IMR-90 (cell line): ENCODE results near the gene MFAP3. TPM values are rescaled to one million over a fixed set of nuclear protein-coding genes. Genes with fewer than 3 reads are reported as not detected.

Source experiments
- ATAC-seq: fragments of 200-7000 bp; cut with Tn5 transposase; 2 replicates; pipeline ENCODE4 v1.9.1; 2020; ENCODE audit warnings: low read depth, mild to moderate bottlenecking, moderate library complexity
- BruUV-seq: library from RNA; stranded (reverse); fragments of 400-500 nt; replicated peaks from 2 replicates; lab custom pipeline; 2021; lab: Mats Ljungman, UMichigan
- CTCF ChIA-PET: fragments of 300-600 bp; formaldehyde crosslinking; extraction: SDS; loops from one replicate; lab custom pipeline; 2021; ENCODE audit warnings: antibody characterized with exemption; lab: Yijun Ruan, JAX
- POLR2A ChIA-PET: fragments of 300-600 bp; sonication (Branson Sonifier 250); formaldehyde crosslinking; loops from one replicate; lab custom pipeline; 2022; ENCODE audit warnings: antibody characterized with exemption; ENCODE audit not compliant: unreplicated experiment; lab: Charles Lee
- DNase-seq: peaks from one replicate; pipeline ENCODE4 v3.0.0; 2013
- H2AFZ ChIP-seq: replicated peaks from 2 replicates; pipeline ENCODE3; 2013; ENCODE audit warnings: low read length, mild to moderate bottlenecking; ENCODE audit not compliant: poor library complexity
- H2AK5ac ChIP-seq: 2 replicates; pipeline ENCODE4 v1.6.1; 2013; ENCODE audit warnings: low read depth, low read length, inconsistent platforms
- H2AK9ac ChIP-seq: replicated peaks from 2 replicates; pipeline ENCODE3; 2013; ENCODE audit warnings: mild to moderate bottlenecking, low read depth, low read length, moderate library complexity; ENCODE audit not compliant: poor library complexity
- H2BK120ac ChIP-seq: 2 replicates; pipeline ENCODE4 v1.6.1; 2013; ENCODE audit warnings: low read depth, low read length, inconsistent platforms
- H2BK15ac ChIP-seq: 3 replicates; pipeline ENCODE4 v1.6.1; 2013; ENCODE audit warnings: low read depth, low read length, inconsistent platforms
- H2BK20ac ChIP-seq: 2 replicates; pipeline ENCODE4 v1.6.1; 2013; ENCODE audit warnings: low read depth, mild to moderate bottlenecking, inconsistent platforms, low read length, moderate library complexity
- H2BK5ac ChIP-seq: 2 replicates; pipeline ENCODE4 v1.6.1; 2013; ENCODE audit warnings: mild to moderate bottlenecking, low read depth, low read length, inconsistent platforms; ENCODE audit not compliant: poor library complexity, severe bottlenecking
- H3K14ac ChIP-seq: replicated peaks from 2 replicates; pipeline ENCODE4 v1.6.1; 2013; ENCODE audit warnings: low read depth, low read length, inconsistent platforms
- H3K18ac ChIP-seq: 2 replicates; pipeline ENCODE4 v1.6.1; 2013; ENCODE audit warnings: low read depth, low read length, control low read depth
- H3K23ac ChIP-seq: 2 replicates; pipeline ENCODE4 v1.6.1; 2013; ENCODE audit warnings: low read depth, low read length, inconsistent platforms
- H3K27ac ChIP-seq: 2 replicates; pipeline ENCODE4 v1.5.1; 2013; ENCODE audit warnings: mild to moderate bottlenecking, control low read depth, low read length; ENCODE audit not compliant: insufficient read depth
- H3K27me3 ChIP-seq: 2 replicates; pipeline ENCODE4 v1.6.1; 2013; ENCODE audit warnings: low read length; ENCODE audit not compliant: control insufficient read depth, insufficient read depth
- H3K36me3 ChIP-seq: 2 replicates; pipeline ENCODE4 v1.6.1; 2013; ENCODE audit warnings: low read length, mixed read lengths; ENCODE audit not compliant: control insufficient read depth, insufficient read depth
- H3K4ac ChIP-seq: 2 replicates; pipeline ENCODE4 v1.6.1; 2013; ENCODE audit warnings: low read depth, low read length, inconsistent platforms
- H3K4me1 ChIP-seq: 2 replicates; pipeline ENCODE4 v1.6.1; 2013; ENCODE audit warnings: low read length, mixed read lengths; ENCODE audit not compliant: control insufficient read depth, insufficient read depth
- H3K4me2 ChIP-seq: 2 replicates; pipeline ENCODE4 v1.6.1; 2013; ENCODE audit warnings: low read depth, mild to moderate bottlenecking, control low read depth, low read length, moderate library complexity
- H3K4me3 ChIP-seq: 2 replicates; pipeline ENCODE4 v1.5.1; 2013; ENCODE audit warnings: low read depth, mild to moderate bottlenecking, control low read depth, low read length, moderate library complexity; ENCODE audit not compliant: insufficient read depth
- H3K56ac ChIP-seq: 2 replicates; pipeline ENCODE4 v1.6.1; 2013; ENCODE audit warnings: low read length, inconsistent platforms; ENCODE audit not compliant: insufficient read depth; ENCODE audit errors: extremely low read depth
- H3K79me1 ChIP-seq, 2 experiments: 2 replicates each; pipeline ENCODE4 v1.6.1; 2013; ENCODE audit warnings: low read length in 2 of 2, inconsistent platforms in 1 of 2, low read depth in 1 of 2
- H3K9ac ChIP-seq: 2 replicates; pipeline ENCODE4 v1.6.1; 2013; ENCODE audit warnings: low read depth, low read length, control low read depth
- H3K9me1 ChIP-seq: 2 replicates; pipeline ENCODE4 v1.6.1; 2013; ENCODE audit warnings: low read length, inconsistent platforms; ENCODE audit not compliant: insufficient read depth
- H3K9me3 ChIP-seq: 2 replicates; pipeline ENCODE4 v1.6.1; 2013; ENCODE audit warnings: low read length; ENCODE audit not compliant: control insufficient read depth, insufficient read depth
- H4K20me1 ChIP-seq: 2 replicates; pipeline ENCODE4 v1.6.1; 2013; ENCODE audit warnings: low read length, inconsistent platforms; ENCODE audit not compliant: insufficient read depth
- H4K5ac ChIP-seq: 2 replicates; pipeline ENCODE4 v1.6.1; 2013; ENCODE audit warnings: mild to moderate bottlenecking, low read depth, low read length, control low read depth
- H4K8ac ChIP-seq, 2 experiments: 2 replicates each; pipeline ENCODE4 v1.6.1; 2013; ENCODE audit warnings: low read depth in 2 of 2, low read length in 2 of 2, control low read depth in 1 of 2, inconsistent platforms in 1 of 2
- H4K91ac ChIP-seq: 2 replicates; pipeline ENCODE4 v1.6.1; 2013; ENCODE audit warnings: low read depth, low read length, inconsistent platforms; ENCODE audit not compliant: insufficient read depth
- BHLHE40 ChIP-seq: fragments of 150-350 bp; IDR thresholded peaks from 2 replicates; pipeline ENCODE4 v1.6.1; 2016; ENCODE audit warnings: mild to moderate bottlenecking, low read depth, low read length
- CEBPB ChIP-seq: IDR thresholded peaks from 2 replicates; pipeline ENCODE4 v1.6.1; 2012; ENCODE audit warnings: low read depth, low read length, improper control_type of control experiment
- CHD1 ChIP-seq: IDR thresholded peaks from 2 replicates; pipeline ENCODE4 v1.6.1; 2012; ENCODE audit warnings: low read depth, low read length, improper control_type of control experiment
- CTCF ChIP-seq: conservative IDR thresholded peaks from 2 replicates; pipeline ENCODE4 v1.5.1; 2012; ENCODE audit warnings: mild to moderate bottlenecking, low read depth, low read length, improper control_type of control experiment
- ELK1 ChIP-seq: fragments of 150-350 bp; IDR thresholded peaks from 2 replicates; pipeline ENCODE4 v1.6.1; 2016; ENCODE audit warnings: low read depth, mild to moderate bottlenecking, low read length, moderate library complexity, borderline replicate concordance
- FOS ChIP-seq: fragments of 150-350 bp; IDR thresholded peaks from 2 replicates; pipeline ENCODE4 v1.6.1; 2016; ENCODE audit warnings: low read depth, low read length
- MAFK ChIP-seq: IDR thresholded peaks from 2 replicates; pipeline ENCODE4 v1.6.1; 2012; ENCODE audit warnings: low read depth, low read length, improper control_type of control experiment
- MAZ ChIP-seq: IDR thresholded peaks from 2 replicates; pipeline ENCODE4 v1.6.1; 2012; ENCODE audit warnings: low read depth, mild to moderate bottlenecking, low read length, improper control_type of control experiment, moderate library complexity, borderline replicate concordance
- MXI1 ChIP-seq: IDR thresholded peaks from 2 replicates; pipeline ENCODE4 v1.6.1; 2012; ENCODE audit warnings: low read depth, mild to moderate bottlenecking, low read length, moderate library complexity, borderline replicate concordance
- NFE2L2 ChIP-seq: fragments of 150-350 bp; IDR thresholded peaks from 2 replicates; pipeline ENCODE4 v1.6.1; 2016; ENCODE audit warnings: low read depth, mild to moderate bottlenecking, low read length
- POLR2A ChIP-seq: IDR thresholded peaks from 2 replicates; pipeline ENCODE4 v1.6.1; 2012; ENCODE audit warnings: mild to moderate bottlenecking, low read depth, low read length
- RAD21 ChIP-seq: IDR thresholded peaks from 2 replicates; pipeline ENCODE4 v1.6.1; 2012; ENCODE audit warnings: low read length, improper control_type of control experiment
- RCOR1 ChIP-seq: IDR thresholded peaks from 2 replicates; pipeline ENCODE4 v1.6.1; 2012; ENCODE audit warnings: mild to moderate bottlenecking, low read length, improper control_type of control experiment; ENCODE audit not compliant: insufficient replicate concordance
- RFX5 ChIP-seq: IDR thresholded peaks from 2 replicates; pipeline ENCODE4 v1.8.0; 2012; ENCODE audit warnings: low read depth, mild to moderate bottlenecking, low read length, moderate library complexity
- SMC3 ChIP-seq: fragments of 150-350 bp; IDR thresholded peaks from 2 replicates; pipeline ENCODE4 v1.6.1; 2016; ENCODE audit warnings: low read depth, mild to moderate bottlenecking, antibody characterized with exemption, low read length, moderate library complexity
- USF2 ChIP-seq: fragments of 150-350 bp; IDR thresholded peaks from 2 replicates; pipeline ENCODE4 v1.6.1; 2017; ENCODE audit warnings: mild to moderate bottlenecking, antibody characterized with exemption, low read length, low read depth
- WGBS, 2 experiments: methylation state at CpG; one replicate each; pipeline versions ENCODE4 v1.1.5 to v1.1.7; 2013; ENCODE audit warnings: missing lambda C conversion rate in 2 of 2; ENCODE audit not compliant: insufficient read length in 1 of 2; ENCODE audit errors: extremely low coverage in 2 of 2; 5-methylcytosine and 5-hydroxymethylcytosine counted together
- dilution Hi-C: fragments of 300-500 bp; cut with HindIII; formaldehyde crosslinking; loops from one replicate; pipeline ENCODE4 v1.14.3; 2018; ENCODE audit warnings: low sequenced_read_pairs; ENCODE audit not compliant: unreplicated experiment
- in situ Hi-C: fragments of 300-500 bp; cut with MboI; formaldehyde crosslinking; loops from 3 replicates; pipeline ENCODE4 v1.14.3; 2019; ENCODE audit warnings: low sequenced_read_pairs, inconsistent platforms, mixed read lengths
- intact Hi-C: fragments of 100-400 bp; cut with micrococcal nuclease; formaldehyde crosslinking; loops from 2 replicates; pipeline ENCODE4 v1.10.0; 2022
- polyA plus RNA-seq, 3 experiments: library from polyadenylated mRNA; depleted of rRNA; stranded (reverse); fragments of >200 nt; gene quantifications; 2 replicates each; pipeline ENCODE4 v1.2.3, GENCODE V29; 2012; ENCODE audit warnings: low replicate concordance in 1 of 3
- total RNA-seq: library from RNA; depleted of rRNA; stranded (reverse); fragments of >200 nt; gene quantifications from 2 replicates; pipeline ENCODE4 v1.2.3, GENCODE V29; 2012

The MFAP3 gene
- total and polyA plus RNA-seq, 2 of the 4 experiments (the other 2 are of a cell fraction), result 15.2 to 67.0 TPM

GRCh38 chr5:154086146-154086545 lies 47.4 kb downstream of the MFAP3 start:
- BruUV-seq, result no TSS peak
- no peak overlapping the region for H3K4me2 ChIP-seq

More at GRCh38 chr5:154086146-154086545, 47.4 kb downstream of the MFAP3 start:
- Histone ChIP-seq H3K14ac (no peak overlapping the region), H4K91ac (no peak overlapping the region), H2BK15ac (no peak overlapping the region), H3K4me1 (no peaks in the 10 kb centered on the region), H3K79me1 (no peaks in the 10 kb centered on the region), H3K23ac (no peak overlapping the region), H3K56ac (no peak overlapping the region), H3K9me3 (no peaks in the 10 kb centered on the region), H2BK120ac (no peak overlapping the region), H2AFZ (no peak overlapping the region), H4K5ac (no peak overlapping the region), H3K27me3 (peaks cover 18% of the 10 kb centered on the region), H2BK5ac (no peak overlapping the region), H2AK5ac (no peak overlapping the region), H3K4me3 (no peak overlapping the region), H3K36me3 (no peaks in the 10 kb centered on the region), H3K9me1 (no peaks in the 10 kb centered on the region), H3K27ac (no peak overlapping the region), H3K18ac (no peak overlapping the region), H3K9ac (no peak overlapping the region), H2BK20ac (no peak overlapping the region), H3K4ac (no peak overlapping the region), H2AK9ac (no peak overlapping the region), H4K8ac (no peak overlapping the region), H4K20me1 (no peaks in the 10 kb centered on the region)
- no peak for DNase-seq
- intact Hi-C loops, result no loop called here
- no peak for ATAC-seq
- TF ChIP-seq USF2, result no peak
- no peak for TF ChIP-seq CHD1
- TF ChIP-seq RFX5, result no peak
- no peak for TF ChIP-seq CEBPB
- TF ChIP-seq BHLHE40, result no peak
- TF ChIP-seq ELK1, result no peak
- TF ChIP-seq POLR2A, result no peak
- no peak for TF ChIP-seq NFE2L2
- no peak for TF ChIP-seq MAFK
- no peak for TF ChIP-seq FOS
- no peak for TF ChIP-seq RCOR1
- no peak for TF ChIP-seq SMC3
- no peak for TF ChIP-seq CTCF
- TF ChIP-seq RAD21, result no peak
- TF ChIP-seq MAZ, result no peak
- TF ChIP-seq MXI1, result no peak
- POLR2A ChIA-PET, result interaction anchor here (0.6 kb wide), 1 partner anchor 420 kb away, joined by 3 read pairs; no protein-coding TSS in a partner anchor
- in situ Hi-C loops, result no loop called here
- CTCF ChIA-PET, result interaction anchor here (1.2 kb wide), 1 partner anchor 13 kb away, joined by 4 read pairs; no protein-coding TSS in a partner anchor
- WGBS, 2 experiments, result no CpG with 5 or more reads among the region's 3 CpGs
- dilution Hi-C loops, result no loop called here
